ENCODE results near the gene TMEM134. TPM values are rescaled to one million over a fixed set of nuclear protein-coding genes. Genes with fewer than 3 reads are reported as not detected.
"Not testable (repeated sequence)": the region's sequence is repeated elsewhere in the genome, so short reads cannot be mapped to it uniquely, and the experiment has no call there.

TMEM134 gene
- 100 to 1,000 TPM in 3 of 4 donors, 10 to 100 TPM in 1; 54.6 to 137 (median 121) TPM for total RNA-seq
- polyA plus RNA-seq, result 10 to 100 TPM; 66.7 to 96.1 (median 69.1) TPM

- DNase-seq, result peak; percentile 97
- H3K36me3 ChIP-seq, result no peaks in the 10 kb centered on the region
- peak within 1 kb of the TSS; percentile 90 to 96 (median 93) for H3K4me3 ChIP-seq
- peak within 1 kb of the TSS; percentile 91 to 95 (median 92) for H3K27ac ChIP-seq
- no peaks in the 10 kb centered on the region for H3K27me3 ChIP-seq
- peaks cover 0 to 47% (median 35%) of the 10 kb centered on the region in 4 donors for H3K4me1 ChIP-seq
- no peaks in the 10 kb centered on the region for H3K9me3 ChIP-seq
- TF ChIP-seq POLR2A (IDR thresholded peaks at IDR 0.05) (peak; percentile 74 to 86), POLR2AphosphoS5 (IDR thresholded peaks at IDR 0.05) (peak; percentile 77 to 97 (median 92)), CTCF (IDR thresholded peaks at IDR 0.05) (peak in 1 of 4 experiments; percentile 41), EP300 (IDR thresholded peaks at IDR 0.05) (no peak)
- WGBS, 2 donors, result 0 to 1% methylated on average over 76 of the region's 76 CpGs
- intact Hi-C loops (cut with DNase I), result loop anchor here (1.0 to 2.0 kb wide), 4 partner anchors 13 to 68 kb away; partner anchors contain the start of genes PPP1CA and RPS6KB2
Observed at GRCh38 chr11:67468759-67469507, at the start of gene TMEM134. Gene TMEM134, minus strand, starts transcription at chr11:67469251. Its CDS starts 59 bp downstream, at chr11:67469192.

- Histone ChIP-seq H3K27ac (no peak overlapping the region), H3K27me3 (peaks cover 0 to 8% (median 0%) of the 10 kb centered on the region in 3 donors), H3K4me3 (no peak overlapping the region), H3K36me3 (no peaks in the 10 kb centered on the region), H3K4me1 (no peaks in the 10 kb centered on the region), H3K9me3 (no peaks in the 10 kb centered on the region)
- peak; percentile 54 for DNase-seq
- TF ChIP-seq EP300 (IDR thresholded peaks at IDR 0.05) (no peak), POLR2A (IDR thresholded peaks at IDR 0.05) (no peak), POLR2AphosphoS5 (IDR thresholded peaks at IDR 0.05) (no peak), CTCF (IDR thresholded peaks at IDR 0.05) (no peak)
- intact Hi-C loops (cut with DNase I), result no loop called here
- 88 to 91% methylated on average over 10 of the region's 10 CpGs for WGBS, 2 donors
Observed at GRCh38 chr11:67517784-67518552, 48.9 kb upstream of the TMEM134 start.

GRCh38 chr11:67516806-67517205, 47.8 kb upstream of the TMEM134 start:
- peak; percentile 60 for DNase-seq
- H3K36me3 ChIP-seq, result no peaks in the 10 kb centered on the region
- WGBS, 2 donors, result 95% methylated on average over 9 of the region's 9 CpGs
- no peak overlapping the region for H3K4me3 ChIP-seq
- intact Hi-C loops (cut with DNase I), result no loop called here
- no peak for TF ChIP-seq POLR2AphosphoS5 (IDR thresholded peaks at IDR 0.05)
- TF ChIP-seq EP300 (IDR thresholded peaks at IDR 0.05), result no peak
- no peak for TF ChIP-seq CTCF (IDR thresholded peaks at IDR 0.05)
- no peak for TF ChIP-seq POLR2A (IDR thresholded peaks at IDR 0.05)
- H3K4me1 ChIP-seq, result no peaks in the 10 kb centered on the region
- H3K27ac ChIP-seq, result no peak overlapping the region
- no peaks in the 10 kb centered on the region for H3K9me3 ChIP-seq
- peaks cover 0 to 12% (median 3%) of the 10 kb centered on the region in 3 donors for H3K27me3 ChIP-seq

- H3K4me3 ChIP-seq, result no peak overlapping the region
- intact Hi-C loops (cut with DNase I), result no loop called here
- DNase-seq, result no peak
- peaks cover 0 to 15% (median 3%) of the 10 kb centered on the region in 3 donors for H3K27me3 ChIP-seq
- TF ChIP-seq EP300 (IDR thresholded peaks at IDR 0.05) (no peak), POLR2A (IDR thresholded peaks at IDR 0.05) (no peak), POLR2AphosphoS5 (IDR thresholded peaks at IDR 0.05) (no peak), CTCF (IDR thresholded peaks at IDR 0.05) (no peak)
- H3K4me1 ChIP-seq, result peaks cover 0 to 2% (median under 1%) of the 10 kb centered on the region in 4 donors
- no peaks in the 10 kb centered on the region for H3K9me3 ChIP-seq
- H3K36me3 ChIP-seq, result no peaks in the 10 kb centered on the region
- 82 to 87% methylated on average over 7 of the region's 7 CpGs for WGBS, 2 donors
- no peak overlapping the region for H3K27ac ChIP-seq
Observed at GRCh38 chr11:67514116-67514515, 45.1 kb upstream of the TMEM134 start.

- H3K9me3 ChIP-seq; H3K36me3 ChIP-seq; H3K4me3 ChIP-seq; H3K27ac ChIP-seq; intact Hi-C loops (cut with DNase I): not testable (repeated sequence)
- WGBS, 2 donors, result 85 to 91% methylated on average over 4 of the region's 4 CpGs
- peak; percentile 38 for DNase-seq
- Histone ChIP-seq H3K4me1 (peaks cover 0 to 21% (median 17%) of the 10 kb centered on the region in 4 donors), H3K27me3 (peaks cover 0 to 15% (median 3%) of the 10 kb centered on the region in 3 donors)
Observed at GRCh38 chr11:67511558-67511957, 42.5 kb upstream of the TMEM134 start.

All from sigmoid colon (tissue), 7 donors.